OCI-LY3 (cell line): ENCODE data around the gene AFAP1.

ENCODE experiments used
- EZH2phosphoT487 ChIP-seq: fragments of 200-600 bp; shearing (Covaris generic); IDR thresholded peaks from 2 replicates; pipeline ENCODE4 v1.6.1; 2018; ENCODE audit warnings: antibody characterized with exemption, mixed run types, low read depth
- TF ChIP-seq, protein P1 (sequence below): fragments of 200-600, 300-600 bp; sonication (generic); IDR thresholded peaks from 2 replicates; pipeline ENCODE4 v1.5.1; 2014; ENCODE audit warnings: antibody characterized with exemption, low read length, low read depth

DNA sequence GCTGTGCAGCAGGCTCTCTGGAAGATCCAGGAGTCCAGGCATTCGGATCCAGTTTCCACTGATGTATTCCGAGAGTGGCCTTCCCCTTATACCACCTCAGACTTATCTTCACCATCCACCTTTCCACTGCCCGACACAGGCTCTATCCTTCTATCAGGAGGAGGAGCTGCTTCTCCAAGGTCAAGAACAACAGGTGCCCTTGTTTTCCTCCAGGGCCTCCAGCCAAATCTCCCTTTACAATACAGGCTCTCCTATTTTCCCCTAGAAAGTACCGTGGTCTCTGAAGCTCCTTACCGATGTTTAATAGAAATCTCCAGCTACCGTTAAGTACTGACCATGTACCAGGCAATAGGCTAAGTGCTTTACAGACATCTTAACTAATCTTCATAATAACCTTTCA is 61.3 kb downstream of the AFAP1 start:
- TF ChIP-seq, protein P1, sequence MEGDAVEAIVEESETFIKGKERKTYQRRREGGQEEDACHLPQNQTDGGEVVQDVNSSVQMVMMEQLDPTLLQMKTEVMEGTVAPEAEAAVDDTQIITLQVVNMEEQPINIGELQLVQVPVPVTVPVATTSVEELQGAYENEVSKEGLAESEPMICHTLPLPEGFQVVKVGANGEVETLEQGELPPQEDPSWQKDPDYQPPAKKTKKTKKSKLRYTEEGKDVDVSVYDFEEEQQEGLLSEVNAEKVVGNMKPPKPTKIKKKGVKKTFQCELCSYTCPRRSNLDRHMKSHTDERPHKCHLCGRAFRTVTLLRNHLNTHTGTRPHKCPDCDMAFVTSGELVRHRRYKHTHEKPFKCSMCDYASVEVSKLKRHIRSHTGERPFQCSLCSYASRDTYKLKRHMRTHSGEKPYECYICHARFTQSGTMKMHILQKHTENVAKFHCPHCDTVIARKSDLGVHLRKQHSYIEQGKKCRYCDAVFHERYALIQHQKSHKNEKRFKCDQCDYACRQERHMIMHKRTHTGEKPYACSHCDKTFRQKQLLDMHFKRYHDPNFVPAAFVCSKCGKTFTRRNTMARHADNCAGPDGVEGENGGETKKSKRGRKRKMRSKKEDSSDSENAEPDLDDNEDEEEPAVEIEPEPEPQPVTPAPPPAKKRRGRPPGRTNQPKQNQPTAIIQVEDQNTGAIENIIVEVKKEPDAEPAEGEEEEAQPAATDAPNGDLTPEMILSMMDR: no peak
- TF ChIP-seq EZH2phosphoT487: no peak
